Activated CD8-positive, alpha-beta T cell treated with anti-CD3 and anti-CD28 coated beads, Interleukin-2, amount 10 ng/mL, durations not matched to agents 7 days and 5 days (primary cell): ENCODE measurements around the gene UGT1A3. TPM values are rescaled to one million over a fixed set of nuclear protein-coding genes. Genes with fewer than 3 reads are reported as not detected.
"Not testable (repeated sequence)": the region's sequence is repeated elsewhere in the genome, so short reads cannot be mapped to it uniquely, and the experiment has no call there.

Experiments
- ATAC-seq: fragments of 150-1000 bp; cut with Tn5 transposase; one replicate; pipeline ENCODE4 v1.10.0; 2021; ENCODE audit warnings: moderate library complexity
- CTCF ChIA-PET: fragments of 350-600 bp; sonication (Branson Sonifier 250); formaldehyde crosslinking; loops from one replicate; lab custom pipeline; 2021; ENCODE audit warnings: antibody characterized with exemption; lab: Charles Lee
- POLR2A ChIA-PET: fragments of 350-600 bp; sonication (Branson Sonifier 250); formaldehyde crosslinking; loops from one replicate; lab custom pipeline; 2021; ENCODE audit warnings: antibody characterized with exemption; lab: Charles Lee
- DNase-seq: peaks from one replicate; pipeline ENCODE4 v3.0.0-alpha.2; 2020
- H3K27ac Mint-ChIP-seq: one replicate; pipeline ENCODE4 v1.8.0; 2021; ENCODE audit warnings: mild to moderate bottlenecking, mixed read lengths
- H3K27me3 Mint-ChIP-seq: one replicate; pipeline ENCODE4 v1.8.0; 2021; ENCODE audit warnings: low read depth, mixed read lengths
- H3K36me3 Mint-ChIP-seq: one replicate; pipeline ENCODE4 v1.8.0; 2021; ENCODE audit warnings: low read depth, mixed read lengths
- H3K4me1 Mint-ChIP-seq: one replicate; pipeline ENCODE4 v1.8.0; 2021; ENCODE audit warnings: low read depth, mixed read lengths
- H3K4me3 Mint-ChIP-seq: one replicate; pipeline ENCODE4 v1.8.0; 2021; ENCODE audit warnings: mild to moderate bottlenecking, mixed read lengths
- H3K9me3 Mint-ChIP-seq: one replicate; pipeline ENCODE4 v1.8.0; 2022; ENCODE audit warnings: mixed read lengths; ENCODE audit not compliant: insufficient read depth
- total RNA-seq, 2 experiments: library from RNA; stranded (reverse); gene quantifications; one replicate each; pipeline ENCODE4 v1.2.3, GENCODE V29; 2021

The UGT1A3 gene
- total RNA-seq, 2 experiments from 2014 or later, result not detected

GRCh38 chr2:233746475-233747282 is 17.8 kb downstream of the UGT1A3 start:
- no peak overlapping the region for H3K27ac Mint-ChIP-seq
- POLR2A ChIA-PET, result no interaction called here
- ATAC-seq, result no peak
- H3K9me3 Mint-ChIP-seq, result peaks cover 8% of the 10 kb centered on the region
- no peak overlapping the region for H3K4me3 Mint-ChIP-seq
- peaks cover 10% of the 10 kb centered on the region for H3K27me3 Mint-ChIP-seq
- CTCF ChIA-PET, result no interaction called here
- no peaks in the 10 kb centered on the region for H3K4me1 Mint-ChIP-seq
- H3K36me3 Mint-ChIP-seq, result no peaks in the 10 kb centered on the region
- no peak for DNase-seq

- DNase-seq (no peak), ATAC-seq (no peak)
- H3K4me3 Mint-ChIP-seq, result no peak overlapping the region
- H3K27ac Mint-ChIP-seq, result no peak overlapping the region
- ChIA-PET CTCF (no interaction called here), POLR2A (no interaction called here)
- no peaks in the 10 kb centered on the region for H3K36me3 Mint-ChIP-seq
- H3K9me3 Mint-ChIP-seq, result peaks cover 10% of the 10 kb centered on the region
- H3K27me3 Mint-ChIP-seq, result peaks cover 10% of the 10 kb centered on the region
- H3K4me1 Mint-ChIP-seq, result no peaks in the 10 kb centered on the region
Observed at GRCh38 chr2:233747283-233747544, 18.4 kb downstream of the UGT1A3 start.

DNA sequence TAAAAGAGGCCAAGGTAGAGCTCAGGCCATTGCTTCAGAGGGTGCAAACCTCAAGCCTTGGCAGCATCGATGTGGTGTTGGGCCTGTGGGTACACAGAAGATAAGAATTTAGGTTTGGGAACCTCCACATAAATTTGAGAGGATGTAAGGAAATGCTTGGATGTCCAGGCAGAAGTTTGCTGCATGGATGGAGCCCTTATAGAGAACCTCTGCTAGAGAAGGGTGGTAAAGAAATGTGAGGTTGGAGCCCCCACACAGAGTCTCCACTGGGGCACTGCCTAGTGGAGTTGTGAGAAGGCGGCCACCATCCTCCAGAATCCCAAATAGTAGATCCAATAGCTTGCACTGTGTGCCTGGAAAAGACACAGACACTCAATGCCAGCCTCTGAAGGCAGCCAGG is 21.8 kb downstream of the UGT1A3 start:
- H3K27ac Mint-ChIP-seq, ATAC-seq, DNase-seq, CTCF ChIA-PET, H3K4me3 Mint-ChIP-seq, H3K27me3 Mint-ChIP-seq, POLR2A ChIA-PET, H3K36me3 Mint-ChIP-seq, H3K4me1 Mint-ChIP-seq: not testable (repeated sequence)
- peaks cover 10% of the 10 kb centered on the region for H3K9me3 Mint-ChIP-seq

- H3K27ac Mint-ChIP-seq, H3K4me3 Mint-ChIP-seq, H3K27me3 Mint-ChIP-seq, ATAC-seq, POLR2A ChIA-PET, DNase-seq, H3K4me1 Mint-ChIP-seq, H3K36me3 Mint-ChIP-seq, CTCF ChIA-PET: not testable (repeated sequence)
- H3K9me3 Mint-ChIP-seq, result peaks cover 10% of the 10 kb centered on the region
Observed at GRCh38 chr2:233751212-233752009, 22.6 kb downstream of the UGT1A3 start.

DNA sequence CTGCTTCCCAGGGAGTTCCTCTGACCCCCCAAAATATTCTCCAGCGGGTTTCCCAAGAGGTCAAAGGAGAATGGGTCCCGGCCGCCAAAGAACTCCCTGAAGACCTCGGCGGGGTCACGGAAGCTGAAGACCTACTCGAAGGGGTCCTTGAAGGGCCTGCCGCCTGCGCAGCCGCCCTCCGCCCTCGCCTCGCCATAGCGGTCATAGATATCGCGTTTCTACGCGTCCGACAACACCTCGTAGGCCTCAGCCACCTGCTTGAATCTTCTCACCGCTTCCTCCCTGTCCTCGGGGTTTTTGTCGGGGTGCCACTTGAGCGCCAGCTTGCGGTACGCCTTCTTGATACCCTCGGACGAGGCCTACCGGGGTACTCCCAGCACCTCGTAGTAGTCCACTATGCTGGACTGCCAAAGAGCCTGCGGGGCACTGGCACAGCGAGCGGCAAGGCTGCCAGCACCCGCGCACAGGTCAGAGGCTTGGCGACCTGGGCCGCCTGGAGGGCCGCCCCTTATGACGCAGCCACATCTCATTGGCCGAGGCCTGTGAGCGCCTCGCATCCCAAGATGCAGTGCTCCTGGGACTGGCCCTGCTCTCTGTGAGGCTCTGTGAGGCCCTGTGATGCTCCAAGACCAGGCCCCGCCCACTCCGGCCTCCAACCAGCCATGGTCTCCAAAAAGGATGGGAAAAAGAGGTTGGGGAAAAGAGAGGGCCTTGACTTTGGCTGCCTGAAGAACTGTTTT is 26.2 kb downstream of the UGT1A3 start:
- Mint-ChIP-seq H3K36me3 (no peaks in the 10 kb centered on the region), H3K9me3 (peaks cover 6% of the 10 kb centered on the region), H3K4me3 (no peak overlapping the region), H3K27me3 (no peaks in the 10 kb centered on the region), H3K4me1 (no peaks in the 10 kb centered on the region), H3K27ac (no peak overlapping the region)
- POLR2A ChIA-PET, result no interaction called here
- ATAC-seq (no peak), DNase-seq (no peak)
- CTCF ChIA-PET, result no interaction called here

GRCh38 chr2:233756429-233757081 is 27.7 kb downstream of the UGT1A3 start:
- Mint-ChIP-seq H3K27me3 (no peaks in the 10 kb centered on the region), H3K9me3 (peaks cover 3% of the 10 kb centered on the region), H3K4me3 (no peak overlapping the region), H3K27ac (no peak overlapping the region), H3K36me3 (no peaks in the 10 kb centered on the region), H3K4me1 (no peaks in the 10 kb centered on the region)
- ATAC-seq, result no peak
- ChIA-PET CTCF (no interaction called here), POLR2A (no interaction called here)
- no peak for DNase-seq

DNA sequence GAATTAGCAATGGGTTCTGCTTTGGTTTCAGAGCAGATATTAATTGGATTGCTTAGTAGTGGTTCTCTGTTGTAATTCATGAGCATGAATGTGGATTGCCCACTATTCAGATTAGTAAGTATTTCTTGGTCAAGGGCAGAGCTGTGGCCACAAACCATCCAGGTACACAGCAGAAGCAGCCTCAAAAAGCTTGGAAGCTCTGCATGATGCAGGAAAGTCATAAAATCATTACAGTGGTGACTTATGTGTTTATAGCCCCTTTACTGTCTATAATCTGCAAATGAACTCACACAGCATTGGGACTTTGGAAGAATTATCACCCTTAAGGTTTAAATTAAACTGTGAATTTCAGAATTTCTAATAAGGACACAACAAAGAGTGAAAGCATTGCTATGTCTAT is 29.3 kb downstream of the UGT1A3 start:
- ATAC-seq, result no peak
- Mint-ChIP-seq H3K27me3 (peaks cover 2% of the 10 kb centered on the region), H3K36me3 (no peaks in the 10 kb centered on the region), H3K9me3 (no peaks in the 10 kb centered on the region), H3K4me3 (no peak overlapping the region), H3K4me1 (no peaks in the 10 kb centered on the region), H3K27ac (no peak overlapping the region)
- POLR2A ChIA-PET, result no interaction called here
- CTCF ChIA-PET, result no interaction called here
- no peak for DNase-seq

DNA sequence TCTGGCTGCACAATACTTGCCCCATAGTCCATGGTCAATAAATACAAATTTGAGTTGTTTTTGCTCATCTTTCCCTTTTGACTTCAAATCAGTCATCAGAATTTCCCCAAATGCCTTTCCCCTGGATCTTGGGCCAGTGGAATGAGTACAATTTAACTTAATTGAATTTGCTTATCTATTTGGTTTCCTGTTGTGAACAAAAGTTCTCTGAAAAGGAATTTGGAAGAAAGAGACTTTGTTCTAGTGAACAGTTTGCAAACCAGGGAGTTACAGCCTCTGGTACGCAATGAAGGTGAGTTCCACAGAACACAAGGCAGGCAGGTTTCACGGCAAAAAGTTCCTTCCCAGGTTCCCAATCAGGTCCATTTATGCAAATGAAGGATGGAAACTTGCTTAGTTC is 30.0 kb downstream of the UGT1A3 start:
- CTCF ChIA-PET, result no interaction called here
- Mint-ChIP-seq H3K27ac (no peak overlapping the region), H3K9me3 (no peaks in the 10 kb centered on the region), H3K4me1 (no peaks in the 10 kb centered on the region), H3K27me3 (peaks cover 10% of the 10 kb centered on the region), H3K4me3 (no peak overlapping the region), H3K36me3 (no peaks in the 10 kb centered on the region)
- POLR2A ChIA-PET, result interaction anchor here (0.7 kb wide), 1 partner anchor 1613 kb away, joined by 3 read pairs; no protein-coding TSS in a partner anchor
- DNase-seq (no peak), ATAC-seq (no peak)

- H3K36me3 Mint-ChIP-seq, result no peaks in the 10 kb centered on the region
- H3K4me3 Mint-ChIP-seq, result no peak within 1 kb of the TSS
- H3K27me3 Mint-ChIP-seq, result peaks cover 16% of the 10 kb centered on the region
- H3K27ac Mint-ChIP-seq, result no peak within 1 kb of the TSS
- ChIA-PET CTCF (no interaction called here), POLR2A (no interaction called here)
- ATAC-seq, result no peak
- DNase-seq, result no peak
- H3K4me1 Mint-ChIP-seq, result no peaks in the 10 kb centered on the region
- H3K9me3 Mint-ChIP-seq, result no peaks in the 10 kb centered on the region
Observed at GRCh38 chr2:233760043-233760442, 31.2 kb downstream of the UGT1A3 start, which contains the start of gene UGT1A1. Gene UGT1A1, plus strand, starts transcription at chr2:233760270. Its CDS starts 18 bp downstream, at chr2:233760288.

DNA sequence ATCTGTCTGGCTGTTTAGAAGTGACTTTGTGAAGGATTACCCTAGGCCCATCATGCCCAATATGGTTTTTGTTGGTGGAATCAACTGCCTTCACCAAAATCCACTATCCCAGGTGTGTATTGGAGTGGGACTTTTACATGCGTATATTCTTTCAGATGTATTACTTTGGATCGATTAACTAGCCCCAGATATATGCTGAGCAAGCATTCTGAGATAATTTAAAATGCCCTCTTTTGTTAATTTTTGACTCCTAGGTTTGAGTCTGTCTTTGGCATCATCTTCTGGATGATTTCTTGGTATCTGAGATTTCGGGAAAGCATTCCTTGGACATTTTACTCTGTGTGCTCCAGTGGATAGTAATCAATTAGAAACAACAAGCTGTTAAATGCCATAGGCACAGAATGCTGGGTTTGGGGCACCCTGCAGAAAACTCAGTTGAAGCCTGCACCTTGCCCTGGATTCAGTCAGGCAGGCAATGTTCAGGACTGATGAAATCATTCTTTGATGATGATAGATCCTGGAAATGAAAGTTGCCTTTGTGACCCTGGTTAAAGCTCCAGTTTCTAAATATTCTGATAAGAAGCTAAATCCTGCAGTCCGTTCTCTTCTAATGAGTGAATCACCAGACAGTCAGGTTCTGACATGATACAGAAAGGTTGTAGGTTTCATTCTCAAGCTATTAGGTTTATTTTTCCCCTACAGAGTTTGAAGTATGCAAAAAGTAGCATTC is 32.4 kb downstream of the UGT1A3 start:
- ATAC-seq (no peak), DNase-seq (no peak)
- ChIA-PET CTCF (no interaction called here), POLR2A (no interaction called here)
- no peaks in the 10 kb centered on the region for H3K4me1 Mint-ChIP-seq
- peaks cover 16% of the 10 kb centered on the region for H3K27me3 Mint-ChIP-seq
- no peak overlapping the region for H3K27ac Mint-ChIP-seq
- no peaks in the 10 kb centered on the region for H3K36me3 Mint-ChIP-seq
- H3K4me3 Mint-ChIP-seq, result no peak overlapping the region
- H3K9me3 Mint-ChIP-seq, result no peaks in the 10 kb centered on the region

DNA sequence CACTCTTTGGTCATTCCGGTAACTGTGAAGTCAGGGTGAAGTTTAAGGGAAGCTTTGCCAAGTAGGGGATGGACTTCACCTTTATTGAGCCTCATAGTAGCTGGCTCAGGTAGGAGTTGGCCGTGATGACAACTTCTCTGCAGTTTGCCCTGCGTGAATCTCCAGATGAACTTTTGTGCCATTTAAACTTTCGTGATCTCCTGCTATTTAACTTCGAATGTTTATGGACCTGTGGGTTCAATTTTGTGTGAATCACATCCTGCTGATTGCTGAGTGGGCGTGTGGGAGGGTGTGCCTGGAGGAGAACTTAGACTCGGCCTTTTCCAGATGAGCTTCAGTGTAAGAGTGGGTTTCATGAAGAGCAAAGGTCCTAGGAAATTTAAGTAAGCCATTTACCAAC is 35.4 kb downstream of the UGT1A3 start:
- CTCF ChIA-PET, result no interaction called here

More for the DNA sequence above, 35.4 kb downstream of the UGT1A3 start:
- no peaks in the 10 kb centered on the region for H3K4me1 Mint-ChIP-seq
- H3K36me3 Mint-ChIP-seq, result no peaks in the 10 kb centered on the region
- POLR2A ChIA-PET, result no interaction called here
- DNase-seq, result no peak
- no peak overlapping the region for H3K4me3 Mint-ChIP-seq
- H3K27me3 Mint-ChIP-seq, result peaks cover 21% of the 10 kb centered on the region
- ATAC-seq, result no peak
- no peaks in the 10 kb centered on the region for H3K9me3 Mint-ChIP-seq
- no peak overlapping the region for H3K27ac Mint-ChIP-seq
